Left kidney (tissue), 2 donors: ENCODE data around the gene MMD2. TPM values are rescaled to one million over a fixed set of nuclear protein-coding genes. Genes with fewer than 3 reads are reported as not detected.

Experiments used
- DNase-seq: peaks from one replicate; pipeline ENCODE4 v3.0.0-alpha.2; 2013
- polyA plus RNA-seq: library from polyadenylated mRNA; unstranded; fragments of 120-200 nt; gene quantifications from one replicate; pipeline ENCODE4 v1.2.1, GENCODE V29; 2013; ENCODE audit not compliant: insufficient read length

The MMD2 gene
- polyA plus RNA-seq, 1 donor = not detected

- no peak for DNase-seq
These were observed 90.5 kb downstream of the MMD2 start for GRCh38 chr7:4868493-4868892.

DNA sequence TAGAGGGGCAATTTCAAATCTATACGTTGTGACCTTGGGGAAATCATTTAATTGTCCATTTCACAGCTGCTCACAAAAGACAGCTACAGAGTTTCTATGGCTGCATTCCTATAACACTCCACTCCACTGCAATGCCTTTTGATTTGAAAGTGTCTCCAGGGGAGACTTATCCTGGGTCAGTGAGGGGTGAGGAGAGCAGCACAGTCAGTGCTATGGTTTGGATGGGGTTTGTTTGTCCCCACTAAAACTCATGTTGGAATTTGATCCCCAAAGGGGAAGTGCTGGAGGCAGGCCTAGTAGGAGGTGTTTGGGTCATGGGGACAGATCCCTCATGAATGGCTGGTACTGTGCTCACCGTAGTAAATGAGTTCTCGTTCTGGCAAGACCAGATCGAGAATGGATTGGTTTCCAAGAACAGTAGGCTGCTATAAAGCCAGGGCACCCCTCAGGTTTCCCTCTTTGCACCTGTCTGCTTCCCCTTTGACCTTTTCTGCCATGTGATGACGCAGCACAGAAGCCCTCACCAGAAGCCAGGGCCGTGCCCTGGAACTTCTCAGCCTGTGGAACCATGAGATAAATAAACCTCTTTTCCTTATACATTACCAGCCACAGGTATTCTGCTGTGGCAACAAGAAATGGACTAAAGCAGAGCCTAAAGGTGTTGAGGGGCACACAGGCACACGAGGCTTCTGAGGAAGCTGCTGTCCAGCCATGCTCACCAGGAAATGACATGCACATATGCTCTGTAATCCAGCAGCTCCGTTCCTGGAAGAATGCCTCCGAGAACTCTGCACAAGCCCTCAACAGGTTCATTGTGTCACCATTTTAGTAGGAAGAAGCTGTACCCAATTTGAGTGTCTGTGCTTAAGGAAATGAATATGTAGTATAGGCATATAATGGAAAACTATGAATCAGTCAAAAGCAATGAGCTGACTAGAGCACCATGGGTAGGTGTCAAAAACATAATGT, 92.2 kb downstream of the MMD2 start:
- no peak for DNase-seq

GRCh38 chr7:4862156-4862555, 96.8 kb downstream of the MMD2 start:
- DNase-seq = no peak

- DNase-seq = no peak
These were observed 97.3 kb downstream of the MMD2 start, which contains the start of gene PAPOLB for GRCh38 chr7:4861673-4862072. TSS of gene PAPOLB (minus strand) at chr7:4862030. CDS start at chr7:4861810, 220 bp downstream.

GRCh38 chr7:4861227-4861626, 97.8 kb downstream of the MMD2 start:
- DNase-seq = no peak

DNA sequence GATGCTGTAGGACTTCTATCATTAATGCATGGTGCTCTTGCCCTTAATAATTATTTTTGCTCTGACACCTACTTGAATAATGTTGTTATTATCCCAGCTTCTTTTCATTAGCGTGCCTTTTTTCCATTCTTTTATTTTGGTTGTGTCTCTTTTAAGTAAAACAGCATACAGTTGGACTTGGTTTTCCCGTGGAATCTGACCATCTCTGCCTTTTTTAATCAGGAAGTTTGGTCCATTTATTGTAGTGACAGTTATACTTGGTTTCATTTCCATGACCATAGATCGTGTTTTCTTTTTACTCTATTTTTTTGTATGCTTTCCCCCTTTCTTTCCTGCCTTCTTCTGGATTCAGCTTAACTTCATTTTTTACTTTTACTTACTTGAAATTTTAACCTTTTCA, 101.8 kb downstream of the MMD2 start:
- no peak for DNase-seq

GRCh38 chr7:4856336-4857057, 102.5 kb downstream of the MMD2 start:
- no peak for DNase-seq

Other genes with a start within 250 kb of the MMD2 start
- gene AP5Z1, start 183.6 kb downstream of the MMD2 start, polyA plus RNA-seq = 18.9 TPM
- gene PAPOLB, start 97.2 kb downstream of the MMD2 start, polyA plus RNA-seq = 0.18 TPM
- 1.3 TPM for gene RADIL, start 75.5 kb downstream of the MMD2 start, polyA plus RNA-seq
- 28.8 TPM for gene RBAK, start 86.7 kb upstream of the MMD2 start, polyA plus RNA-seq
- 74.3 TPM for gene WIPI2, start 231.0 kb upstream of the MMD2 start, polyA plus RNA-seq